Duodenal mucosa (tissue), 2 donors: Measurements from ENCODE around the gene NBAS.

ENCODE experiments used
- H3K27ac ChIP-seq: one replicate; pipeline ENCODE4 v1.7.0; 2013; ENCODE audit warnings: low read depth, low read length
- H3K27me3 ChIP-seq, 2 donors: one replicate each; pipeline ENCODE4 v1.7.0; 2013; ENCODE audit warnings: low read length in 2 of 2, control low read depth in 1 of 2; ENCODE audit not compliant: insufficient read depth in 2 of 2, control insufficient read depth in 1 of 2
- H3K36me3 ChIP-seq, 2 donors: one replicate each; pipeline ENCODE4 v1.7.0; 2013; ENCODE audit warnings: low read length in 2 of 2, control low read depth in 1 of 2; ENCODE audit not compliant: insufficient read depth in 2 of 2, control insufficient read depth in 1 of 2
- H3K4me1 ChIP-seq, 2 donors: one replicate each; pipeline ENCODE4 v1.7.0; 2013; ENCODE audit warnings: low read length in 2 of 2, control low read depth in 1 of 2; ENCODE audit not compliant: insufficient read depth in 2 of 2, control insufficient read depth in 1 of 2
- H3K4me3 ChIP-seq, 2 donors: one replicate each; pipeline ENCODE4 v1.7.0; 2013; ENCODE audit warnings: low read length in 2 of 2, low read depth in 1 of 2
- H3K9ac ChIP-seq, 2 donors: one replicate each; pipeline ENCODE4 v1.7.0; 2013; ENCODE audit warnings: low read length in 2 of 2, low read depth in 1 of 2
- H3K9me3 ChIP-seq, 2 donors: one replicate each; pipeline ENCODE4 v1.7.0; 2013; ENCODE audit warnings: low read length in 2 of 2, control low read depth in 1 of 2; ENCODE audit not compliant: control insufficient read depth in 1 of 2

NBAS gene

DNA sequence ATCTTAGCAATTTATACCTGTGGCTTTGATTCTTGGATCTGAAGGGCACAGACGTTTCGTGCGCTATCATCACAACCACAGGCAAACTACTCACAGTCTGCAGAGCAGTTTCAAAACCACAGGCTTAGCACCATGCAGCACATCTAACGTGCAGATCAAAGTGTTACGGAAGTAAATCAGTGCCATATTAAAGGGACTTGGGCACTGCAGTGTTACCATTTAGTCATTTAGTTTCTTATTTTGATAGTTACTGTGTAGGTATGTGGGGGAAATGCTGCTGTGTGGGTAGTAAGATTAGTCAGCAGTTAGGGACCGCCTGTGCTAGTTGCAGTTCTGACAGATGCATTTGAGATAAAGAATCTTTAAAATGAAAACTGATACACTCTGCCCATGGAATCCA lies 384.0 kb downstream of the NBAS start:
- no peaks in the 10 kb centered on the region for H3K27me3 ChIP-seq
- H3K9me3 ChIP-seq, result no peaks in the 10 kb centered on the region
- no peak overlapping the region for H3K9ac ChIP-seq
- no peak overlapping the region for H3K27ac ChIP-seq
- H3K4me1 ChIP-seq, result no peaks in the 10 kb centered on the region
- peaks cover 0 to 21% of the 10 kb centered on the region in 2 donors for H3K36me3 ChIP-seq
- H3K4me3 ChIP-seq, result no peak overlapping the region

DNA sequence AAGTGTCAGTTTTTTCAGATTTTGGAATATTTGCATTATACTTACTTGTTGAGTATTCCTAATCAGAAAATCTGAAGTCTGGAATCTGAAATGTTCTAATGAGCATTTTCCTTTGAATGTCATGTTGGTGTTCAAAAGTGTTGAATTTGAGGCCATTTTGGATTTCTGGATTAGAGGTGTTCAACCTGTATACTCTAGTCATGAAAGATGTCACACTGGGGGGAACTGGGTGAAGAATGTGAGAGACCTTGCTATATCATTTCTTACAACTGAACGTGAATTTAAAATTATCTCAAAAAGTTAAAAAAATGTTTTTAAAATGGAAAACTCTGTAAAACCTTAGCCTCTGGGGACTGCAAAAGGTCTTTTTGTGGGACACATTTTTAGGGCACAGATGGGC lies 384.5 kb downstream of the NBAS start:
- Histone ChIP-seq H3K9ac (no peak overlapping the region), H3K9me3 (no peaks in the 10 kb centered on the region), H3K27ac (no peak overlapping the region), H3K36me3 (peaks cover 0 to 18% of the 10 kb centered on the region in 2 donors), H3K27me3 (no peaks in the 10 kb centered on the region), H3K4me1 (no peaks in the 10 kb centered on the region), H3K4me3 (no peak overlapping the region)

DNA sequence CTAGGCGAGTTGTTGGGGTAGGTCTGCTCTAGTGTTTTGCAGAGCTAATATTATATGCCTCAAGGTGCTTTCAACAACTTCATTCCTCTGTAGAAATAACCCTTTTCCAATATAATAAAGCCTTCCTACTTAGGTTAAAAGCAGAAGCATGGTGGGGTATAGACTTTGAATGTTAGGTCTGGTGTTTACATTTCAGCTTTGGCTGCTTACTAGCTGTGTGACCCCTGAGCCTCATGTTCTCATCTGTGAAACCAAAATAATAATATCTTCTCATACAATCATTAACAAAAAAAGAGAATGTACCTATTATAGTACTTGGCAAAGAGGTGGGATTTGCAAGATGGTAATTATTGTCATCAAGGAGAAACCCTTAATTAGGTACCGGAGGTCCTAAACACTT lies 386.6 kb downstream of the NBAS start:
- H3K4me3 ChIP-seq, result no peak overlapping the region
- no peak overlapping the region for H3K27ac ChIP-seq
- no peaks in the 10 kb centered on the region for H3K4me1 ChIP-seq
- no peaks in the 10 kb centered on the region for H3K27me3 ChIP-seq
- H3K9ac ChIP-seq, result no peak overlapping the region
- H3K9me3 ChIP-seq, result no peaks in the 10 kb centered on the region
- H3K36me3 ChIP-seq, result peaks cover 0 to 15% of the 10 kb centered on the region in 2 donors

DNA sequence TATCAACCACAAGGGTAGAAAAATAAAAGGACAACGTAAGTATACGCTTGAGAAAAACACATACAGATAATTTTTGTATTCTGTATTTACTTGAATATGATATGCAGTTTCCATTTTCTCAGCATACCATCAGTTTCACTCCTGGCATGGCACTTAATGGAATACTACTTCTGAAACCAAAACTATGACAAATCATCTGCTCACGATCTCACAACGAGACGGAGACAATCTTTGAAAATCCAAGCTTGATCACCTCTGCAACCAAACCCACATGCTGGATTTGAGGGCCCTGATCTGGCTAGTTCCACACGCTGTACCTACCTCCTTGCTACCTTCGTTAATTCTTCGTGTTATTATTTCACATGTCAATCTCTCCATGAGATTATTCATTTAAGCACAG lies 387.6 kb downstream of the NBAS start:
- Histone ChIP-seq H3K27me3 (no peaks in the 10 kb centered on the region), H3K36me3 (peaks cover 0 to 9% of the 10 kb centered on the region in 2 donors), H3K4me1 (no peaks in the 10 kb centered on the region), H3K4me3 (no peak overlapping the region), H3K9ac (no peak overlapping the region), H3K9me3 (no peaks in the 10 kb centered on the region), H3K27ac (no peak overlapping the region)

DNA sequence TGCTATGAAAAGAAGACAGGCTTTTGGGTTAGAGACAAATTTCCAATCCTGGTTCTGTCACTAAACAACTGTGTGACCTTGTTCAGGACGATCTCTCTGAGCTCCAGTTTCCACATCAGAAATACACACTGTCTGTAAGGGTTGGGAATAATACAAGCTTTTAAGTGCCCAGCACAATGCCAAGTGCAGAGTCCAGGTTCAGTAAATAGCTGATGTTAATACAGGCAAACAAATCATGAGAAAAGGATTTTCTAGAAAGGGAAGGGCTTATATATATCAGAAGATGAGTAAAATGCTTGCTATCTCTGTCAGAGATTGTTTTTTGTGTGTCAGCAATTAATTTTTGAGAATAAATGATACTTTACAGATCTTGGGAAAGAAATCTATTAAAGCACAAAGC lies 388.3 kb downstream of the NBAS start:
- no peaks in the 10 kb centered on the region for H3K27me3 ChIP-seq
- no peaks in the 10 kb centered on the region for H3K4me1 ChIP-seq
- peaks cover 0 to 3% of the 10 kb centered on the region in 2 donors for H3K36me3 ChIP-seq
- H3K27ac ChIP-seq, result no peak overlapping the region
- no peak overlapping the region for H3K9ac ChIP-seq
- H3K4me3 ChIP-seq, result no peak overlapping the region
- no peaks in the 10 kb centered on the region for H3K9me3 ChIP-seq

DNA sequence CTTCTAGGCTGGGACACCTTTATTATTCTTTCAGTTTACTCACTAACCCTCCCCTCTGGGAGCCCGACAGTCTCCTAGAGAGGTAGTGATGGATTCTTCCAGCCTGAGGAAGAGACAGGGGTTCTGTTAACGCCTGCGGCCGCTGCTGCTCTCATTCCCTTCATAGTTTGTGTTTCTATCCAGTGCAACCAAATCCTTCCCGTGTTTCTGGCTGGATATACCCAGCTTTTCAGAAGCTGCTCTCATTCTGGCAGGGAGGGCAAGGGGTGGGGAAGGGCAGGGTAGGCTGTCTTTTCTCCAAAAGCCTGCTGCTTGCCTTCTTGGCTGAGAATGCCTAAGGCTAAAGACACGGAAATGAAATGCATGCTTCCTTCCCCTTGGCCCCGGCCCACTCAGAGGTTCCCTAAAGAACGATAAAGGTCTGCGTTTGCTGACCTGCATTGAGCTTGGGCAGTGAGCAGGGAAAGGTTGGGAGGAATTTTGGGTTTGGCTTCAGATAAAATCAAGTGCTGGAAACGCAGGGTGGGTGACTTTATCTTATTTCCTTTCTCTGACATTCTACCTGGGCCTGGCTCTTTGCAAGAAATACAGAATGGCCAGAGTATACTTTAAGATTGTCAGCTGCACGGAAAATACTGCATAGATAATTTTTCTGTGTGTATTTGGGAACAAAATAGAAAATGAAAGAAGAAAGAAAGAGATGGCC lies 390.9 kb downstream of the NBAS start:
- Histone ChIP-seq H3K9ac (no peak overlapping the region), H3K4me3 (no peak overlapping the region), H3K9me3 (no peaks in the 10 kb centered on the region), H3K4me1 (no peaks in the 10 kb centered on the region), H3K27ac (no peak overlapping the region), H3K36me3 (peaks cover 0 to 16% of the 10 kb centered on the region in 2 donors), H3K27me3 (no peaks in the 10 kb centered on the region)

DNA sequence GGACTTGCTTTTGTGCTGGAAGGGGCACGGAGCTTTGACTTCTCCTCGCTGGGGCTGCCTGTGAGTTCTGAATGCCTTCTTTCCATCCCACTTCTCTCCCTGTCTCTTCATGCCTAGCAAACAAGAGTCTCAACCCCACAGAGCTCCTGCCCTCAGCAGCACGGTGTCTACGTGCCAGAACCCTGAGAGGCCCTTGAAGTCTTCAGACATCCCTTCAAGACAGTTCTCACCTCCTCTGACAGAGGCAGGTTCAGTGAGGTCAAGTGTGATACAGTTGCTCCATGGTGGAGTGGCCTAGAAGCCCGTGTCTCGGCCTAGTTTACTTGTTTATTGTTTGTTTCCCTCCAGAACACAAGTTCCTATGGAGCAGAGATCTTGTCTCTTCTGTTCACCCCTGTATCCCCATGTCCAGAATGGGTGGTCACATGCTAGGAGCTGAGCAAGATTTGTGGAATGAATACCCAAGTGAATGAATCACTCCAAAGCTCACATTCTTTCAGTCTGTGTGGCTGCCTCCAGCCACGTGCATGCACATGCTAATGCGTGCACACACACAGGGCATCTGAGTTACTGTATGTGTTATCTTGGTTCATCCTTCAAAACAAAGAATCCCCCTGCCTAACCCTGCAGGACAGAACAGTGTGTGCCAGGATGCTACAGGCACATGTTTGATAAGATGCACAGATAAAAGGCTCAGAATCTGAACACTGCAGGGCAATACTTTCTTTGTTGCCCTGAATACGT lies 391.6 kb downstream of the NBAS start:
- H3K9ac ChIP-seq, result no peak overlapping the region
- H3K27ac ChIP-seq, result no peak overlapping the region
- H3K9me3 ChIP-seq, result no peaks in the 10 kb centered on the region
- no peak overlapping the region for H3K4me3 ChIP-seq
- H3K27me3 ChIP-seq, result no peaks in the 10 kb centered on the region
- peaks cover 0 to 16% of the 10 kb centered on the region in 2 donors for H3K36me3 ChIP-seq
- no peaks in the 10 kb centered on the region for H3K4me1 ChIP-seq

DNA sequence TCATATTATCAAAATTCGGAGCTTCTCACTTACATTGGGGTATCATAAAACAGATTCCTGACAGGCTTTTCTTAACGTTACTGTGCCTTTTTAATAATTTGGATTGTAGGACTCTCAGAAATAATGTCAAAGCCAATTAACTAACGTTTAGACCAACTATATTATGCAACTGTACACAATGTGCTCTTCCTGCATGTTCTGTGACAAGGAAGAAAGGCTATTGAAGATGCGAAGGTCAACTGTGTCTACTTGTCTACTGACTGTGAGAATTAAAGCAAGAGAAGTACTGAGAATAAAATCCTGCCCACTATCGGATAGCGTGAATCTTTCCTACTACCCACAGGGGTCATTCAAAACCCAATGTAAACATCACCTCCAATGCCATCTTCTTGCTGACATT lies 393.0 kb downstream of the NBAS start:
- Histone ChIP-seq H3K36me3 (peaks cover 0 to 16% of the 10 kb centered on the region in 2 donors), H3K9me3 (no peaks in the 10 kb centered on the region), H3K27ac (no peak overlapping the region), H3K9ac (no peak overlapping the region), H3K4me1 (no peaks in the 10 kb centered on the region), H3K4me3 (no peak overlapping the region), H3K27me3 (no peaks in the 10 kb centered on the region)

DNA sequence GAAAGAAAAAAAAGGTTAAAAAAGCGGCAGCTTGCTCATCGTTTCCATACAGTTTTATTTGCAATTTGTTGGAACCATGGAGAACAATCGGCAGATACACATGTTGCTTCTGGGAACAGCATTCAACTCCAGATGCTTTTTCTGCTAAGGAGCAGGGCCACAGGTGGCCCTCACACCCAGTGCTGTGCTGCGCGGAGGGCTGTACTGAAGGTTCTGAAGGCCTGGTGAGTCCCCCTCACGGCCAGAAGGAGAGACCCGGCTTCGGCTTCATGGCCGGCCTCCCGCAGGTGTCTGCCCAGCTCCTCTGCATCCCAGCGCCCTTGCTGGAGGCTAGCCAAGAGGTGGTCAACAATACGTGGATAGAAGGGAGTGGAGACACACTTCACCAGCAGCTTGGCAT lies 394.3 kb downstream of the NBAS start:
- Histone ChIP-seq H3K36me3 (peaks cover 0 to 16% of the 10 kb centered on the region in 2 donors), H3K4me1 (no peaks in the 10 kb centered on the region), H3K9me3 (no peaks in the 10 kb centered on the region), H3K27ac (no peak overlapping the region), H3K27me3 (no peaks in the 10 kb centered on the region), H3K9ac (no peak overlapping the region), H3K4me3 (no peak overlapping the region)

DNA sequence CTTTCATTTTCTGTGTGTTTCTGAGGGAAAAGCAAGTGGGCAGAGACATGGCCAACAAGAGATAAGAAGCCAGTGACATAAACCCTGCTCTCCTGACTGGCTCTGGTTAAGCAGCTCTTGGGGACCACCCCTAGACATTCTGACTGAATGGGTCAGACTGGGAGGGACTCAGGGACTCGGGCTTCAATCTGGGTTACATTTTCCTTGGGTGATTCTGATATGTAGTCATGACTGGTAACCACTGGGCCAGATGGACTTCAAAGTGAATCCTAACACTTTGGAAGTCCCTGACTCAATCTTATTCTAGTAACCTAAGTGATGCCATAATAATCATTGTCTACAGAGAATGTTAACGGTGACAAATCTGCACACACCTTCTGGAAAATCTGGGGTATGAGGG lies 397.8 kb downstream of the NBAS start:
- Histone ChIP-seq H3K9ac (no peak overlapping the region), H3K36me3 (peaks cover 0 to 16% of the 10 kb centered on the region in 2 donors)

More for the DNA sequence above, 397.8 kb downstream of the NBAS start:
- Histone ChIP-seq H3K4me3 (no peak overlapping the region), H3K27ac (no peak overlapping the region), H3K27me3 (no peaks in the 10 kb centered on the region), H3K9me3 (no peaks in the 10 kb centered on the region), H3K4me1 (no peaks in the 10 kb centered on the region)
